Activated CD4-positive, CD25-positive, alpha-beta regulatory T cell treated with anti-CD3 and anti-CD28 coated beads, Interleukin-2, amount 50 U/mL, for 72 hours (primary cell): ENCODE measurements around the gene SH3RF3.

Experiments used
- DNase-seq: peaks from one replicate; pipeline ENCODE4 v3.0.0; 2021

The SH3RF3 gene

GRCh38 chr2:109139865-109140396 is 10.9 kb downstream of the SH3RF3 start:
- no peak for DNase-seq

DNA sequence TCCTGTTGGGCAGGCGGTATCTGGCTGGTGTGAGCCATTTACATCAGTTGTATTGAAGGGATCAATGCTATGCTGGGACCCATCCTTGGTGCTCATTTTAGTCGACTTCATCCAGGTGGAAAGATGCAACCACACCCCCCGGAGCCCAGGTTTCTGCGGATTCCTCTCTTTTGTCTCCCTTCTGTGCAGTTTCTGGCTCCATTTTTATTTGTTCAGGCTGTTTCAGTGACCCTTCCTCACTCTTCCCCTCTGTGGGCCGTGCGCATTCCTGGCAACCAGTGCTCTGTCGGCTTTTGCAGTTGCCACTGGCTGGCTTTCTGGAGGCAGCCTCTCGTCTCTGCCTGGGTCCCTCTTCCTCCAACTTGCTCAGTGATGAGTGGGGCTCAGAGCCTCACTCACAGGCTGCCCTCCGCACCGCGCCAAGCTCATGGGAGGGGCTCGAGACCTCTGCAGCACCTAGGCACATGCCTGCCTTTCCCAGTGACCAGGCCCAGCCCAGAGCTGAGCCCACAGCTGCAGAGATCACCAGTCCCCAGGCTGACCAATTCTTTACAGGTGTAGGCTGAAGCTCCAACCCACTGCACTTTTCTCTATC is 12.1 kb downstream of the SH3RF3 start:
- DNase-seq: no peak

DNA sequence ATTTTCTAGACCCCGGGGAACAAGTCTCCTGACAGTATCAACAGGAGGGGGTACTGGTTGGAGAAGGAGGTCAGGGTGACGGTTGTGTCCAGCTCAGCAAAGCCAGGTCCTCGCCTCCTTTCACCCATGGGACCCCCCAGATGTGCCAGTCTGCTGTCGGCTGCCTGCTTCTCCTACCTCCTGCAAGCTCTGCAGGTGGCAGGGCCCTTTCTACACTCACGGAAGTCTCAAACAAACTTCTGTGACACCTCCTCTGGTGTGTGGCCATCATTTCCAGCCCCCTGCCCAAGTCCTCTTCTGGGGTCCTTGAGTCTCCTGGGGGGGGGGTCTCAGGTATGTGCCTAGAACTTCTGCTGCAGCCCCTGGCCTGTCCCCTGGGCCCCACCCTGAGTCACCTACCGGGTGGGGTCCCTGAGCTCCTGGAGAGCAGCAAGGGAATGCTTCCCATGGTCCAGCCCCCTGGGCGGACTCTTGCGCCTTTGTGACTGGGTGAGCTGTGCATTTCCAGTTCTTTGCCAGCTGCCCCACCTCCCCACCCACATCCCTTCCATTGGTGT is 12.8 kb downstream of the SH3RF3 start:
- no peak for DNase-seq

DNA sequence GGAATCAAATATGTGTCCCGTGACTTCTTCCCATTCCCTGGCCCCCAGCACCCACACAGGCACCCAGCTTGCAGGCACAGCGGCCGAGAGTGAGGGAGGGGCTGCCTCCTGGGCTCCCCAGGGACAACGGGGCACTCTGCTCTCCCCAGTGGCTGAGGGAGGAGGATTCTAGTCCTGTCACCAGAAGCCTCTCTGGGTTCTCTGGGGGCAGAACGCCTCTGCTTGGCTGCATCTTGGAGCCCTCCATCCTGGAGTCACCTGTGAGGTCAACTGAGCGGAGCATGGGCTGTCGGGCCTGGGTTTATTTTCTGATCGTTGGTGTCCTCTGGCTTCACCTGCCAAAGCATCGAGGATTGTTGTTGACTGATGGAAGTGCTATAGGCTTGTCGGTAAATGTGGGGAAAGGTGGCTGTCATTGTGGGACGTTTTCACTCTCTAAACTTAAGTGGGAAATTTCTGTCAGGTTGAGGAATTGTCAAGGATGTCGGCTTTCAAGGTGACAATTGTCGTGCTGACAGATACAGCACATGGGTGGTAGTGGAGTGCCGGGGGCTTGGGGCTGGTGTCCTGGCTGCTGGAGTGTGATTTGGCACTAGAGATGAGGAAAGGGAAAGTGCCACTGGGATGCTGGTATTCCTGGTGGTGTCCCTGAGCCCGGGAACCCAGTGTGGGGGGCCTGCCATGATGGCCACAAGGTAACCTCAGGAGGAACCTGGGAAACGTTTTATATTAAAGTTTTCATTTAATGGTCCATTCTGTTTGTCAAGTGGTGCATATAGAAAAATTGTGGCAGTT is 13.6 kb downstream of the SH3RF3 start:
- DNase-seq: no peak

GRCh38 chr2:109143214-109144187 is 14.5 kb downstream of the SH3RF3 start:
- no peak for DNase-seq

- DNase-seq: no peak
Observed at GRCh38 chr2:109144271-109144670, 15.3 kb downstream of the SH3RF3 start.

DNA sequence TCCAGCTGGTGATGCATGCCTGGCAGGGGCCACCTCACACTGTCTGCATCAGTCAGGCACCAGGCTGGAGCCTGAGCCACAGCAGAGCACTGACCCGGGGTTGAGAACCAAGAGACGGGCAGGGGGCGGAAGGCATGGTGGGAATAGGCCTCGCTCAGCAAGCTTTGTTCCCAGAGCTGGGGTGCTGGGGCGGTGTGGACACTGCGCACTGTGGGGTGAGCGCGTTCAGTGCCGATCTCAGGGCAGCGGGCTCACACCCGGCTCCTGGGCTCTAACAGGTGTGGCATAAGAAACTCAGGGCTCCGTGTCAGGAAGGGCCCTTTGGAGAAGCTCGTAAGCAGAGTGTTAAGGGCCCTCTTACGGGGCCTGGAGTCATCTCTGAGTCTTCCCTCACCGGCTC is 15.7 kb downstream of the SH3RF3 start:
- no peak for DNase-seq

GRCh38 chr2:109145286-109145685 is 16.3 kb downstream of the SH3RF3 start:
- DNase-seq: no peak

- DNase-seq: no peak
Observed at GRCh38 chr2:109147405-109147804, 18.4 kb downstream of the SH3RF3 start.

DNA sequence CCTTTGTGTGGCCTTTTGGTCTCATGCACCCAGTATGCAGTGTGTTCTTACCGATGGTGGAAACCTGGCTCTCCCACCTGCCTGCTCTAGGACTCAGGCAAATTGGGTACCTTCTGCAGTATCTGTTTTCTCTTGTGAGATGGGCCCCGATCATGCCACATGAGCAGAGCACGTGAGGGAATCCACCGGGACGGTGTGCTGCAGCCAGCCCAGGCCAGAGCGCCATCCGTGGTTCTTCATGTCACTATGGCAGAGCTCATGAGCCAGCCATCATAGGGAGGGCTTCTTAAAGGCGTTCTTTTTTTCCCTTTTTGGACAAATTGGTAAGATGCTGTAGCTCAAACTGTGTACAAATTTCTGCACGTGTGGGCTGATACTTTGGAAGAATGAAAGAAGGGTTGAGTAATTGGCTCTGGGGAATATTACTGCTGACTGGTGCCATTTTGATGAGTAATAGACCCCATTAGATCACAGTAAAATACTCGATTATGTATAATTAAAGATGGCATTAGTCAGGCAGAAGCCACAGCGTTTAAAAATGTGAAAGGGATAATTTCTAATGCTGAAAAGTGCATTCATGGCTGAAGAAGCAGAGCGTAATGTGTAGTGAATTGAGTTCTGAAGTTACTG is 19.2 kb downstream of the SH3RF3 start:
- no peak for DNase-seq

- no peak for DNase-seq
Observed at GRCh38 chr2:109148991-109149645, 20.1 kb downstream of the SH3RF3 start.

DNA sequence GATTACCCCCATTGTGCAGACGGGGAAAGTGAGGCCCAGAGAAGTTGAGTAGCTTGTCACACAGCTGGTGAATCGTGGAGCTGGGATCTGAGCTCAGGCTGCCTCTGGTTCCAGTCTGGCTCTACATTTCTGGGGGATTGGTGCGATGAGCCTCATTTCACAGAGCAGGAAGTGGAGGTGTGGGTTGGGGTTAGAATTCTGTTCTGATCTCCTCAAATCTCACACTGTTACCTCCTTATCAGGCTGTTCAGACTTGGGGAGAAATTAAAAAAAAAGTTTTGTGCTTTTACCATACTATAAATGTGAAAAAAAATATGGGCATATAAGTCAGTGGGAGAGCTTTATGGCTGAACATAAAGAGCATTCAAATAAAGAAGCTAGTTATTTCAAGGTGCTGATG is 21.6 kb downstream of the SH3RF3 start:
- no peak for DNase-seq

- DNase-seq: no peak
Observed at GRCh38 chr2:109151519-109151918, 22.5 kb downstream of the SH3RF3 start.

DNA sequence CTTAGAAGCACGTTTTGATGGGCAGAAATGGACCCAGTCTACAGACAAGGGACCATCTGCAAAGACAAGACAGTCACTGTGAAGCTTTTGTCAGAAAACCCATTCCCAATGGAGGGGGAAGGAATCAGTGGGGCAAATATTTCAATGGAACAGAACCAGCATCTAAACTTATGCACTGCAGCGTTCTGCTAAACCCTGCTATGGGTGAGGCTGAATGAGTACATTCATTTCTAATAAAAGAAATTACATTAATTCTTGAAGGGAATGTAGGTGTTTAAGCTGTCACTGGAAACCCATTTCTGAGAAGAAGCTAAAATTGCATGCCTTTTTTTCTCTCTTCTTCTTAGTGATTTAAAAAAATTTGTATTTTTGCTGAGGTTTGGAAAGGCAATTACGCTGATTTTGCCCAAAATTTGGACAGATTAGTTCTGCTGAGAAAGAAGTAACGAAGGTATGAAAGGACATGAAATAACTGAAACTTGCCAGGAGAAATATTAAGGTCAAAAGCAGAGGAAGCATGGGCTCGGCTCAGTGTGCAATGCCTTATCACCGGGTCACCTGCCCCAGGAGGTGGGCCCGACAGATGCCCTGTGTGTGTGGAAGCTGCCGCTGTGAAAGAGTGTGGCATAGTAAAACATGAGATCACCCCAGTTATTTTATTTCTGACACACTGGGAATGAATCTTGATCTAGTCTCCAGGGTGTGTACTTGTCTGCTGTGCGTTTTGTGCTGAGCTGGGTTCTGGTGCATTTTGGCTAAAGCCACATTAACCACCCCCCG is 24.2 kb downstream of the SH3RF3 start:
- no peak for DNase-seq

GRCh38 chr2:109153807-109154206 is 24.8 kb downstream of the SH3RF3 start:
- DNase-seq: no peak

DNA sequence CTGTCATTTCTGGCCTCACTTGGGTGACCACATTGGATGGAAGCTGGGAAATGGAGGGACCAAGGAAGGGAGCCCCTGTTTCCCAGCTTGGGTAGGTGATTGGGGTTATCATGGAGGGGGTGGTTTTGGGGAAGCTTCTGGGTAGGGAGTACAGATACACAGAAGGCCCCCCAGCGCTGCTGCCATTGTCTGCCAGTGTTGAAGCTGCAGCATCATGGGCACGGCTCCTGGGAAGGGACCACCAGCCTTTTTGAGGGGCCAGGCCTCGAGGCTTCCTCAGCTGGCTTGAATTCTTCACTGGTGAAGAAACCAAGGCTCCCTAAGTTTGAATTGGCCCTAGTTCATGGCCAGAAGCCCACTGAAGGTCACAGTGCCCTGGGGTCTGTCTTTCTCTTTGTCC is 25.2 kb downstream of the SH3RF3 start:
- DNase-seq: no peak

- DNase-seq: no peak
Observed at GRCh38 chr2:109155553-109156451, 26.8 kb downstream of the SH3RF3 start.

- DNase-seq: no peak
Observed at GRCh38 chr2:109157563-109158105, 28.6 kb downstream of the SH3RF3 start.

GRCh38 chr2:109158237-109158636 is 29.2 kb downstream of the SH3RF3 start:
- no peak for DNase-seq

- DNase-seq: no peak
Observed at GRCh38 chr2:109159096-109159495, 30.1 kb downstream of the SH3RF3 start.
